PC-3 (cell line): ENCODE data around the gene PFDN4.

Experiments used
- CTCF ChIP-seq: fragments of 300-600 bp; sonication (generic); conservative IDR thresholded peaks from 2 replicates; pipeline ENCODE4 v1.5.1; 2017; ENCODE audit warnings: antibody characterized with exemption, low read depth, mild to moderate bottlenecking, low read length
- EZH2 ChIP-seq: fragments of 300-600 bp; sonication (generic); IDR thresholded peaks from one replicate; pipeline ENCODE4 v1.6.1; 2017; ENCODE audit warnings: antibody characterized with exemption, mild to moderate bottlenecking, low read length; ENCODE audit not compliant: unreplicated experiment
- EZH2phosphoT487 ChIP-seq: fragments of 300-600 bp; sonication (generic); IDR thresholded peaks from 2 replicates; pipeline ENCODE4 v1.6.1; 2018; ENCODE audit warnings: mild to moderate bottlenecking, antibody characterized with exemption, low read length, borderline replicate concordance

GRCh38 chr20:54165803-54166202, 42.1 kb upstream of the PFDN4 start:
- no peak for TF ChIP-seq CTCF
- TF ChIP-seq EZH2 = no peak
- no peak for TF ChIP-seq EZH2phosphoT487
